Glomerular visceral epithelial cell (primary cell): Measurements from ENCODE around the gene GATA5.

Source experiments
- DNase-seq: peaks from one replicate; pipeline ENCODE4 v3.0.0-alpha.2; 2016; ENCODE audit errors: extremely low spot score

Gene GATA5

GRCh38 chr20:62472941-62473585 is 2.7 kb downstream of the GATA5 start:
- DNase-seq, result no peak

DNA sequence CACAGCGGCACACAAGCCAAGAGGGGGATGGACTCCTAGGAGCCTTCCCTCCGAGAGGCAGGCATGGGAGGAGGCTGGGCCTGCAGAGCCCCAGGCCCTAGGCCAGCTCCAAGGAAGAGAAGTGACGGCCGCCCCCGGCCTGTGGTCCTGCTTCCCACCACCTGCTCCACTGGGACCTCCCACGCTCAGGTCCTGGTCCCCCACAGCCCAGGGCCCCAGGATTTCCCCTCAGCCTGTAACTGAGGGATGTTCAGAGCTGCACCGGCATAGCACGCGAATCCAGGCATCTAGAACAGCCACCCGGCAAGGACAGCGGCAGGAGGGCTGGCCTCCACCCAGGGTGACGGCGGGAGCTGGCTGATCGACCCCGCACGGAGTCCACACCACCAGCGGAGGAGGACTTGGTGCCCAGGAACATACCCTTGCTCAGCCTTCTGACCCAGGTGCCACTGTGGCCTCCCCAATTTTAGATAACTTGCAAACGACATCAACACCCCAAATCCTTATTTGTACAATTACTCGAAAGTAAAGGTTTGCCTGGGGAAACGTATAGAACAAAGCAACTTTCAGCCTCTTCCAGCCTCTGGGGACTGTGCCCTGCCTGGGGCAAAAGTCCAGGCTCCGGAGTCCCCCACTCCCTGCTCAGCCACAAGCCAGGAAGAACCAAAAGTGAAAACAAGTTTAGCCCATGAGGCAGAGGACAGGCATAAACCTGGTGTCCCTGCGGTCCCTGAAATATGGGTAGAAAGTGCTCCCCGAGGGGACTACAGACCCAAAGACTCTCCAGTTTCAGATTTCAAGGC is 3.5 kb downstream of the GATA5 start:
- DNase-seq, result no peak

GRCh38 chr20:62470459-62470858 is 5.3 kb downstream of the GATA5 start:
- no peak for DNase-seq

DNA sequence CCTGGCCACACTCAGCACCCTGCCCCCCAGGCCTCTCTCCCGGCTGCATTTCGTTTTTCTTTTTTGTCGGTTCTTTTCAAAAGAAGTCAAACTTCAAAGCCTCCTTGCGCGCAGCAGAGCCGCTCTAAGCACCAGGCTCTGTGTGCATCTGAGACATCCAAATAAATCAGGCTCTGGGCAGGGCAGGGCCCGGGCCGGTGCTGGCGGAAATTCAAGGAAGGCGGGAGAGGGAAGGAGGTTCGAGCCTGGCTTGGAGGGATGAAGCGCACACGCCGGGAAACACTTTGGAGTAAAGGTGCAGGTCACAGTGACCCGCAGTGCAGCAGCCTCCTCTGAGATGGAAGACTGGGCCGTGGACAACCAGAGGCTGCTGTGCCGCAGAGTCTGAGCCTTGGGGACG is 5.8 kb downstream of the GATA5 start:
- DNase-seq, result no peak

GRCh38 chr20:62469352-62469751 is 6.4 kb downstream of the GATA5 start:
- no peak for DNase-seq

GRCh38 chr20:62466806-62467537 is 8.8 kb downstream of the GATA5 start:
- DNase-seq, result no peak

DNA sequence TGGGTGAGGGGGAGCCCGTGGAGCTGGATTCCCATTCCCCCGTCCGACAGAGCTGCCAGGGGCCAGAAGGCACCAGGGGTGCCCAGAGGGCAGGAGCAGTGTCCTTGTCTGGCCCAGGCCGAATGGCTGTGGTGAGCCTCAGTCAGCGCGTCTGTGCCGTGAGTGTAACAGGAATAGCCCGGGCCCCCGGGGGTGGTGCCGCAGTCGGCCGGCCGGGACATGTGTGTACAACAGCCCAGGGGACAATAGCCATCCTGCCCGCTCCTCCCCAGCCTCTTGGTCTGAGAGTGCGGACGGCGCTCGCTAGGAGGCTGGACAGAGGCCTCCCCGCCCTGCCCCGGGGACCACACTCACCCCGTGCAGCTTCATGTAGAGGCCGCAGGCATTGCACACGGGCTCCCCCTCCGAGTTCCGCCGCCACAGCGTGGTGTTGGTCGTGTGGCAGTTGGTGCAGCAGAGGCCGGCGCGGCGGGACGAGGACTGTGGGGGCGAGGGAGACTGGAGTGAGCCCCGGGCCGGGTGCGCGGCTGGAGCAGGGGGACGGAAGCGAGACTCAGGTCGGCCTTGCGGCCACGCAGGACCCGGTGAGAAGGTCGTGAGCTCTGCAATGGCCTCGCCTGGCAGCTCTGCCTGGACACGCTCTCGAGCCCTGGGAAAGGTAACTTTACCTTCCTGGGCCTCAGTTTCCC is 9.6 kb downstream of the GATA5 start:
- no peak for DNase-seq

- no peak for DNase-seq
These were observed 10.8 kb downstream of the GATA5 start for GRCh38 chr20:62464990-62465389.

DNA sequence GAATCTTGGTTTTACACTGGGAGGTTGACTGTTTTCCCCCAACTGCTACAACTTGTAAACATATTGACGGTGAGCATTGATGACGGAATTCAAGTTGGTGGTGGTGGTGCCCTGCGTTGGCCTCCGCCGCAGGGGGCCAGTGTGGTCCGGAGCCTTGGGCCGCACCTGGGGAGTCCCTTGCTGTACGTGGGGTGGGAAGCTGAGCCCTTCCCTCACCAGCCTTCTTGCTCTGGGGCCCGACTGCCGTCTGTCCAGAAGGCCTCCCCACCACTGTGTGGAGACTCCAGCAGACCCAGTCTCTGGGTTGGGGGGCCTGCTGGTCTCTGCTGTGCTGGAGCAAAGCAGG is 11.4 kb downstream of the GATA5 start:
- no peak for DNase-seq

DNA sequence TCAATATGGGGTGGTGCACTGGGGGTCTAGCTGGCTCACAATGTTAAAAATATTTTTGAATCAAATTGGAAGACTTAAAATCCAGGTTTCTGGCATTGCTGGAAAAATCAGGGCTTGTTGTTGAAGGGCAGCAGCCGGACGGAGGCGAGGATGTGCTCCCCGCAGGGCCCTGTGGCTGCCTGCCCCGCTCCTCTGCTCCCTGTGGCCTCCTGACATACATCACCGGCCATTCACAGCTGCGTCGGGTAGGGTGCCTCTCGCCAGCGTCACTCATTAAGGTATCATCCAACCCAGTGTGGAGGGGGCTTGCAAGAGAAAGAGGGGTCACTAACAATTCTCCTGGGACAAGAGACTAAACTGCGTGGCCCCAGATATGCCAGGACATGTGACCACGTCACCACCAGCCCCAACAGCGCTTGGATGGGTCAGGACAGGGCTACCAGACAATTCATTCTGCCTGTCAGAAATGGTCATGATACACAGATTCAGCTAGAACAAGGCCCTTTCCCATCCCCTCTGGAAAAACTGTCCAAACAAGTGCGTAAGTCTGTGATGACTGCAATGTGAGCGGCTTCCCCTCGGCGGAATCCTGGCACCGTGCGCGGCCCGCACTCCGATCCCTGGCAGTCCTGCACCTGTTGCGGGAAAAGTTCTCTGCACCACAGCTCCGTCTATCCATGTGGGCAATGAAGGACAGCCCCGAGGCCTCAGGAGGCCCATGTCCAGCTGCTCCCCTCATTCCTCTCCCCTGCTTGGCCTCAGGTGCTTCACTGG is 12.0 kb downstream of the GATA5 start:
- no peak for DNase-seq

GRCh38 chr20:62462976-62463592 is 12.7 kb downstream of the GATA5 start:
- DNase-seq, result no peak

DNA sequence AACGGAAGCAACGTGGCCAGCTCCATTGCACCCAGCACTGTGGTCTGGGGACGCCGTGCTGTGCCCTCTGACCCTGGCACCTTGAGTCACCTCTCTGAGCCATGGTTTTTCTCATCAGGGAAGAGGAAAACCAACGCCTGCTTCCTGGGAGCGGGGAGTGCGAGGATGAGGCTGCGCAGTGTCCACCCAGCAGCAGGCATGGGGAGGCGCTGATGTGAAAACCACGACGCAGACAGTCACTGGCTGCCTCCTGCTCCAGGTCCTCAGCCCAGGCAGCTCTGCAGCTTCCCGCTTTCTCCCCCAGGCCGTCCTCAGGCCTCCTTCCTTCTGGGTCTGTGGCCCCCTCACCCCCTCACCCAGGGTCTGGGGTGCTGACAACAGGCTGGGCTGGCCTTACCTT is 14.0 kb downstream of the GATA5 start:
- no peak for DNase-seq

GRCh38 chr20:62461157-62461556 is 14.6 kb downstream of the GATA5 start:
- DNase-seq, result no peak

DNA sequence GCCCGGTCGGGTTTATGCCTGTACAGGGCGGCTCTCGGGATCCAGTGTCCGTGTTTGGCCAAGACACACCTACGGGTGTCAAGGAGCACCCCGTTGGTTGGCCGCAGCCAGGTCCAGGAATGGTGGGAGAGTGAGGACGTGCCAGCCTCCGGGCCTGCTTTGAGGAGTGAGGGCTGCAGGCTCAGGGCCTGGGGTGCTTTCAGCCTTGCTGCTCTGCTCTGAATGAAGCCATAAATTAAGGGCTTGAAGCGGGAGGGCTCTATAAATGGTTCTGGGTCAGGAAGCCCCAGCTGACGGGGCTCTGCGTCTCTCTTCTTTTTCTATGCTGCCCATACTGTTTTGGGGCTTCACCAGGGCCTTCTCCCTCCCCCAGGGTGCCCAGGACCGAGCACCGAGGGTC is 15.1 kb downstream of the GATA5 start:
- no peak for DNase-seq

DNA sequence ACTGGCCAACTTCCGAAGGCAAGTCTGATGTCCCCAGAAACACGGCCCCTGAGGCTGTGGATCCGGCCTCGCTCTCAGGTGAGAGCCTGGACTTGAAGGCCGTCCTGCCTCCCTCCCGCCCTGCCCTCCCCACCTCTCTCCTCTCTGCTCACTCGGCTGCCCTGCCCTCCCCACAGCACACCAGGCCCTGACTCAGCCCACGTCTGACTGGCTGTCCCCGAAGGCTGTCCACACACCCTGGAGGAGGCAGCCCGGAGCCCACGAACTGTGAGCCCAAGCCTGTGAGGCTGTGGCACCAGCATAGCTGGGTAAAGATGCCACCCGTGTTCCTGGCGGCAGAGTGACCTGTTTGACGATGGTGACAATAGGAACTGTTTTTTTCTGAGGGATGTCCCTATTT is 16.3 kb downstream of the GATA5 start:
- no peak for DNase-seq

- no peak for DNase-seq
These were observed 17.2 kb downstream of the GATA5 start for GRCh38 chr20:62458275-62459251.

- no peak for DNase-seq
These were observed 18.0 kb downstream of the GATA5 start for GRCh38 chr20:62457831-62458230.

GRCh38 chr20:62457098-62457497 is 18.7 kb downstream of the GATA5 start:
- DNase-seq, result no peak

DNA sequence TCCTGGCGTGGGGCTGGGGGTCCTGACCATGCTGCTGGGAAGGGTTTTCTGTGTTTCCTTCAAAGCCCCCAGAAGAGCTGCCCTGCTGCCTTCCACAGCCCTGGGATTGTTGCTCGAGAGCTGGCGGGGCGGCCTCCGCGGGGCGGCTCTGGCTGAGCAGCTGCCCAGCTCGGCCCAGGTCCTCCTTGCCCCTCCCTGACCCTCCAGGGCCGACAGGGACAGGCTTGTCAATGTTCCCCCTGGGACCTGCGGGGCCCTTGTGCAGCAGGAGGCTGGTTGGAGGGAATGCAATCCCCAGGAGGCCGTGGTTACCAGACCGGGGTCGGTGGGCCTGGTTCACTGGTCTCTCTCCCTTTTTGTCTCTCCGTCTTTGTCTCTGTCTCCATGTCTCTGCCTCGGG is 19.9 kb downstream of the GATA5 start:
- DNase-seq, result no peak
